ENCODE results near the gene ZFP91. TPM values are rescaled to one million over a fixed set of nuclear protein-coding genes. Genes with fewer than 3 reads are reported as not detected.

ZFP91 gene
- total RNA-seq, 1 donor from 2014 or later, result 59.2 TPM

DNA sequence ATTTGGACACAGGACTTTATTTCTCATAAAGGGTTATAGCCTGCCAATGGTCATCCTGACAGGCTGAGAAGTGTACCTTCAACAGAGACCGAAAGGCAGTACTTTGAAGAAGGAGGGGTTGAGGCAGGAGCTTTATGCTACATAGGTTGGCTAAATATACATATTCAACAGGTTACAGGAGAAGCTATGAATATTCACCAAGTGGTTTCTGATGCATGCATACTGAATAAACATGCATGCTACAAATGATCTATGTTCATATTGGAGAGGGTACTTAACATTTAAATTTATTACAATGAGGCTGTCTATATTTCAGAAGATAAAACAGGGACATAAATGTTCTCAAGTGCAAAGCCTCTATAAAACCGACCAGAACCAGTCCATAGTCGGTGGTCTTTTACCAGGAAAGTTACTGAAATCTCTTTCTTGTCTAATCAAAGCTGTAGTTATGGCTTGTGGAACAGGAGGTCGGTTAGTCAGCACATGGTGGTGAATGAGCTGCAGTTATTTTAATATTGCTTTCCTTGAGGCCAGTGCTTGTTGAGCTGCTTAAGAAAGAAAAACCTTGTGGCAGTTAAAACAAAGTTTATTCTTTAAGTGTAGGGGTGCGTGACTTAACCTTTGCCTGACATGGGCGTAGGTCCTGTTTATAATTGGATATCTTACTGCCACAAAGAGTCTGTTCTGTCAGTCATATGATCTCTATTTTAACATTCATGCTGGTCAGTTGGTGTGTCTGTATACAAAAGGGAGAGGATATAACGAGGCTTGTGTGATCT lies 63.1 kb downstream of the ZFP91 start:
- Mint-ChIP-seq H3K36me3 (ENCODE audit: low read depth) (no peaks in the 10 kb centered on the region), H3K27me3 (ENCODE audit: insufficient read depth) (peaks cover 8% of the 10 kb centered on the region), H3K4me3 (no peak overlapping the region), H3K27ac (no peak overlapping the region), H3K9me3 (peaks cover 7% of the 10 kb centered on the region), H3K4me1 (ENCODE audit: low read depth) (peaks cover 21% of the 10 kb centered on the region)
- intact Hi-C loops (cut with micrococcal nuclease), result no loop called here
- DNase-seq (ENCODE audit: low spot score), result no peak

DNA sequence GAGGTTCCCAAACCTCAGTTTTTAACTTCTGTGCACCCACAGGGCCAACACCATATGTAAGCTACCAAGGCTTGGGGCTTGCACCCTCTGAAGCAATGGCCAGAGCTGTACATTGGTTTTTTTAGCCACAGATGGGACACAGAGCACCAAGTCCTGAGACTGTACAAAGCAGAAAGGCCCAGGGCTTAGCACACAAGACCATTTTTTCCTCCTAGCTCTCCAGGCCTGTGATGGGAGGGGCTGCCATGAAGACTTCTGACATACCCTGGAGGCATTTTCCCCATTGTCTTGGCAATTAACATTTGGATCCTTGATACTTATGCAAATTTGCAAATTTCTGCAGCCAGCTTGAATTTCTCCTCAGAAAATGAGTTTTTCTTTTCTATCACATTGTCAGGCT lies 67.0 kb downstream of the ZFP91 start:
- intact Hi-C loops (cut with micrococcal nuclease), result no loop called here
- no peaks in the 10 kb centered on the region for H3K36me3 Mint-ChIP-seq (ENCODE audit: low read depth)
- no peak for DNase-seq (ENCODE audit: low spot score)
- H3K27ac Mint-ChIP-seq, result no peak overlapping the region
- H3K9me3 Mint-ChIP-seq, result peaks cover 7% of the 10 kb centered on the region
- H3K4me3 Mint-ChIP-seq, result no peak overlapping the region
- peaks cover 9% of the 10 kb centered on the region for H3K27me3 Mint-ChIP-seq (ENCODE audit: insufficient read depth)
- H3K4me1 Mint-ChIP-seq (ENCODE audit: low read depth), result peaks cover 13% of the 10 kb centered on the region

DNA sequence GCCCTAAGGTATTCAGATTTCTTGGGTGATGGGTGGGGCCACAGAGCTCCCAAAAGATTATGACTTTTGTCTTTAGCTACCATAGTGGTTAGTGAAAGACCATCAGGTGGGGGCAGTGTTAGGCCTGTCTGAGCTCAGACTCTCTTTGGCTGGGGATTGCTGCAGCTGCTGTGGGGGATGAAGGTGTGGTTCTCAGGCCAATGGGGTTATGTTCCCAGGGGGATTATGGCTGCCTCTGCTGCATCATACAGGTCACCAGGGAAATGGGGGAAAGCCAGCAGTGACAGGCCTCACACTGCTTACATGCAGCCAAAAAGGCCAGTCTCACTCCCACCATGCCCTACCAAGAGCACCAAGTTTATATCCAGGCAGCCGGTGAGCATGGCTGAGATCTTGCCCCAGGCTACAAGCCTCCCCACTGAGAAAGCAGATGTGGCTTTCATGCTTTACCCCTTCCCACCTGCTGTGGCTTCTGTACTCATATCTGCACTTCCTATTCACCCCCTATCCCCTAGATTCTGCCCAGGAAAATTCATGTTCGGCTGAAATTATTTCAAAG lies 68.4 kb downstream of the ZFP91 start:
- Mint-ChIP-seq H3K9me3 (peaks cover 7% of the 10 kb centered on the region), H3K27ac (no peak overlapping the region), H3K36me3 (ENCODE audit: low read depth) (no peaks in the 10 kb centered on the region), H3K4me1 (ENCODE audit: low read depth) (peaks cover 6% of the 10 kb centered on the region), H3K4me3 (no peak overlapping the region), H3K27me3 (ENCODE audit: insufficient read depth) (peaks cover 13% of the 10 kb centered on the region)
- intact Hi-C loops (cut with micrococcal nuclease), result no loop called here
- no peak for DNase-seq (ENCODE audit: low spot score)

DNA sequence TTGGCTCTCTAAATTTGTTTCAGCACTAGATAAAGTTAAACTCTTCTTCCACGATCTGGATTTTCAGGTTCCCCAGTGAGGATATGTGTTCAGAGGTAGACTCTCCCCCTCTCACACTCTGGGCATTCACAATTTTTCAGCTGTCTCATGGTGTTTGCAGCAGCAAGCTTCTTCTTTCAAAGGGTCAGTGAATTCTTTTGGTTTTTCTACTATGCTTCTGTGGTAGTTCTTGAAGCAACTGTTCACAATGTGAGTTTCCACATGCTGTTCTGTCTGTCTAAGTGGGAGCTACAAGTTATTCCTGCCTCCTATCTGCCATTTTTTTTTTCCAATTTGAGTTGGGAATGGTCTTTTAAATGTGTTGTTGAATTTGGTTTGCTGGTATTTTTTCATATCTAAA lies 69.0 kb downstream of the ZFP91 start:
- no peak for DNase-seq (ENCODE audit: low spot score)
- peaks cover 7% of the 10 kb centered on the region for H3K9me3 Mint-ChIP-seq
- H3K27me3 Mint-ChIP-seq (ENCODE audit: insufficient read depth), result peaks cover 9% of the 10 kb centered on the region
- H3K27ac Mint-ChIP-seq, result no peak overlapping the region
- no peaks in the 10 kb centered on the region for H3K36me3 Mint-ChIP-seq (ENCODE audit: low read depth)
- intact Hi-C loops (cut with micrococcal nuclease), result no loop called here
- H3K4me3 Mint-ChIP-seq, result no peak overlapping the region
- H3K4me1 Mint-ChIP-seq (ENCODE audit: low read depth), result peaks cover 6% of the 10 kb centered on the region

DNA sequence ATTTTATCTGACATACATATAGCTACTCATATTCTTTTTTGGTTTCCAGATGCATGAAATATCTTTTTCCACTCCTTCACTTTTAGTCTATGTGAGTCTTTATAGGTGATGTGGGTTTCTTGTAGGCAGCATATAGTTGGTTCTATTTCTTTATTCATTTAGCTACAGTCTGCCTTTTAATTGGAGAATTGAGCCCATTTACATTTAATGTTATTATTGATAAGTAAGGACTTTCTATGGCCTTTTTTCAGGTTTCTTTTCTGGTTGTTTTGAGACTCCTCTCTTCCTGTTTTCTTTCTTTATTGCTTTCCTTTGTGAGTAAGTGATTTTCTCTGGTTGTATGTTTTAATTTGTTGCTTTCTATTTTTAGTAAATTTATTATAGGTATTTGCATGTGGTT lies 70.8 kb downstream of the ZFP91 start:
- Mint-ChIP-seq H3K27ac (no peak overlapping the region), H3K4me3 (no peak overlapping the region), H3K9me3 (peaks cover 7% of the 10 kb centered on the region), H3K4me1 (ENCODE audit: low read depth) (peaks cover 13% of the 10 kb centered on the region), H3K36me3 (ENCODE audit: low read depth) (no peaks in the 10 kb centered on the region), H3K27me3 (ENCODE audit: insufficient read depth) (peaks cover 5% of the 10 kb centered on the region)
- intact Hi-C loops (cut with micrococcal nuclease), result no loop called here
- no peak for DNase-seq (ENCODE audit: low spot score)

DNA sequence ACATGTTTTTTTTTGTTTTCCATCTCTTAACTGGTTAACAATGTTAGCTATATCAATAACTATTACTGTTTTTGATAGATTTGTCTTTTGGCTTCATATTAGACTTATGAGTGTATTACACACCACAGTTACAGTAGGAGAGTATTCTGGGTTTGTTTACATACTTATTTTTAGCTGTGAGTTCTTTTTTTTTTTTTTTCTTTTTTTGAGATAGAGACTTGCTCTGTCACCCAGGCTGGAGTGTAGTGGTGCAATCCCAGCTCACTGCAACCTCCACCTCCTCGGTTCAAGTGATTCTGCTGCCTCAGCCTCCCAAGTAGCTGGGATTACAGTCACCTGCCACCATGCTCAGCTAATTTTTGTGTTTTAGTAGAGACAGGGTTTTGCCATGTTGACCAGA lies 71.6 kb downstream of the ZFP91 start:
- H3K4me1 Mint-ChIP-seq (ENCODE audit: low read depth), result peaks cover 19% of the 10 kb centered on the region
- no peak for DNase-seq (ENCODE audit: low spot score)
- H3K27ac Mint-ChIP-seq, result no peak overlapping the region
- H3K36me3 Mint-ChIP-seq (ENCODE audit: low read depth), result no peaks in the 10 kb centered on the region
- H3K27me3 Mint-ChIP-seq (ENCODE audit: insufficient read depth), result peaks cover 5% of the 10 kb centered on the region
- intact Hi-C loops (cut with micrococcal nuclease), result no loop called here
- H3K9me3 Mint-ChIP-seq, result peaks cover 7% of the 10 kb centered on the region
- H3K4me3 Mint-ChIP-seq, result no peak overlapping the region

DNA sequence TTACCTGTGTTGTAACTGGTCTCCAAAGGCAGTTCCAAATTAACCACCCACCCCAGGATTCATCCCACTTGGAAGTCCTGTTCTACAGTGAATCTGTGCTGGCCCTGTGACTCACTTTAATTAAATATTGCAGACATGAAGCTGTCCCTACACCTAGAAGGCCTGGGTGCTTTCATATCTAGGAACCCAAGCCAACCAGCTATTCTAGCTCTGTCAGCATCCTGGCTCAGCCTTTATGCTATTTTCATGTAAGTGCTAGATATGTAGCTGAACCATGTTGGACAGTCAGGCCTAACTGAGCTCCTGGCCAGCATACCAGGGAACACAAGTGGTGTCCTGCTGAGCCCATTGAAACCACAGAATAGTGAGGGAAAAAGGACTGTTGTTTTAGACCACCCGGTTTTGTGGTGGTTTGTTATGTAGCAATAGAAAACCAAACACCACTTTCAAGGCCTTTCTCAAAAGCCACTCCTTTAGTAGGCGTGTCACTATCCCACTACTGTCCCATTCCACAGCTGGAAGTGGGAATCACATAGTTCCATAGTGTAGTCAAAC lies 73.9 kb downstream of the ZFP91 start:
- intact Hi-C loops (cut with micrococcal nuclease), result no loop called here
- H3K36me3 Mint-ChIP-seq (ENCODE audit: low read depth), result no peaks in the 10 kb centered on the region
- H3K4me3 Mint-ChIP-seq, result no peak overlapping the region

DNA sequence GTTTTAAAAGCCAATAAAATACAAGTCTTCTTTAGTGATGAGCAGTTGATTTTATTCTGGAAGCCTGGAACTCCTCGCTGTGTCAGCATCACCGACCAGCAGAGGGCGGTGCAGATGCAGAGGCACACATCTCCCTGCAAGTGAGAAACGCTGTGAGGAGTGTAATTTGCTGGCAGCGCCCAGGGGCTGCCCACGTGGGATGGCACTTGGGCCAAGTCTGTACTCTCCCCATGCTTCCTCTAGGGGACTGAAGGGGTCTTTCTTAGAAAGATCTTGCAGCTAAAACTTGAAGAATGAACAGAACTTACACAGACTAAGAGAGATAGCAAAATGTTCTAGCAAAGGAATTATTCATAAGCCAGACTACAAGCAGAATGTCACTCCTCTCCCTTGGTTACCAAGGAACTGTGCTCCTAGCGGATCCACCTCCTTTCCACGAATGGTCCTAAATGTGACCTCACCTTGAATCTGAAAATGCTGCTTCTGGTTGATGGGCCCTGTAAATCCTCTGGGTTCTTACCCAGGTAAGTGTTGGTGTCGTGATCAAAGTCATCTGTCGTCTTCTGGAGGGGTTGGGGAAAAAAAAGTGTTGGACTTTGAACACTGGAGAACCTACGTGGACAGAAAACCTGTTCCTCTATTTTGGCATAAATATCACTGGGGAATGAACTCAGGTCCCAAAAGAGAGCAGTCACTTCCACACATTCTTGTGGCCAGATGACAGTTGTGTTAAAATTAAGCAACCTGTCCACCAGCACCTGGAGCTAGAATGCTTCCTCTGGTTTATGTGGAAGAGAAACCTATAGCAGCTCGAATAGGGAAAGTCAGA lies 75.4 kb downstream of the ZFP91 start:
- Mint-ChIP-seq H3K4me1 (ENCODE audit: low read depth) (peaks cover 14% of the 10 kb centered on the region), H3K36me3 (ENCODE audit: low read depth) (no peaks in the 10 kb centered on the region), H3K4me3 (no peak overlapping the region), H3K27ac (no peak overlapping the region), H3K27me3 (ENCODE audit: insufficient read depth) (peaks cover 5% of the 10 kb centered on the region), H3K9me3 (no peaks in the 10 kb centered on the region)
- intact Hi-C loops (cut with micrococcal nuclease), result loop anchor here (1.0 to 2.0 kb wide), 6 partner anchors 21 to 504 kb away; no protein-coding TSS in a partner anchor
- peak; percentile 53 for DNase-seq (ENCODE audit: low spot score)

More for the DNA sequence above, 73.9 kb downstream of the ZFP91 start:
- H3K9me3 Mint-ChIP-seq, result no peaks in the 10 kb centered on the region
- peaks cover 16% of the 10 kb centered on the region for H3K4me1 Mint-ChIP-seq (ENCODE audit: low read depth)
- H3K27ac Mint-ChIP-seq, result no peak overlapping the region
- DNase-seq (ENCODE audit: low spot score), result no peak
- H3K27me3 Mint-ChIP-seq (ENCODE audit: insufficient read depth), result peaks cover 5% of the 10 kb centered on the region

DNA sequence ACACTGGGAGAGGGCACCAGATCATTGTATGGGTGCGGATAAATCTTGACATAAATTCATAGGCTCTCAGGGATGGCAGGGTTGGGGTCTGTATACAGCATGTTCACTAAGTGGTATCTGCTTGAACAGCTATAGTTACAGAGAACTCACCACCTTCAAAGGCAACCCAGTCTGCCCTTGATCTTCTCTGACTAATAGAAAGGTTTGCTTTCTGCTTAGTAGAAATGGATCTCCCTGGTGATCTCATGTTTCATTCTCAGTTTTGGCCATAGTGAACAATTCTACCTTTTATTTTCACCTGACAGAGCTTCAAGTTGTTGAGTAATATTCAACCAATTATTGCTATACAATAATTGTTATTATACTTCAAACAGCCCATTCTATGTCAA lies 76.0 kb downstream of the ZFP91 start:
- H3K36me3 Mint-ChIP-seq (ENCODE audit: low read depth), result no peaks in the 10 kb centered on the region
- H3K4me1 Mint-ChIP-seq (ENCODE audit: low read depth), result peaks cover 14% of the 10 kb centered on the region
- H3K4me3 Mint-ChIP-seq, result no peak overlapping the region
- DNase-seq (ENCODE audit: low spot score), result no peak
- H3K27me3 Mint-ChIP-seq (ENCODE audit: insufficient read depth), result peaks cover 5% of the 10 kb centered on the region
- H3K27ac Mint-ChIP-seq, result no peak overlapping the region
- intact Hi-C loops (cut with micrococcal nuclease), result loop anchor here (1.0 to 2.0 kb wide), 6 partner anchors 20 to 503 kb away; no protein-coding TSS in a partner anchor
- no peaks in the 10 kb centered on the region for H3K9me3 Mint-ChIP-seq

DNA sequence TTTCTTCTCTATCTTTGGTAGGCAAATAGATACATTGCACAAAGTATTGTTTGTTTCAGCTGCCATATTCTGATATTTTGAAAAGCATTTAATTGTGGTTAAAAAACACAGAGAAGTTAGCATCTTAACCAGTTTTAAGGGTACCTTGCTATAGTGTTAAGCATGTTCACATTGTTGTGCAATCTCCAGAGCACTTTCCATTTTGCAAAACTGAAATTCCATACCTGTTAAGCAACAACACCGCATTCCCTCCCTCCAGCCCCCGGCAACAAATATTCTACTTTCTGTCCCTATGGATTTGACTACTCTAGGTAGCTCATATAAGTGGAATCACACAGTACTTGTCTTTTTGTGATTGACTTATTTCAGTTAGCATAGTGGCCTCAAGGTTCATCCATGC lies 77.5 kb downstream of the ZFP91 start:
- Mint-ChIP-seq H3K4me1 (ENCODE audit: low read depth) (peaks cover 14% of the 10 kb centered on the region), H3K36me3 (ENCODE audit: low read depth) (no peaks in the 10 kb centered on the region), H3K9me3 (no peaks in the 10 kb centered on the region), H3K27ac (no peak overlapping the region), H3K4me3 (no peak overlapping the region), H3K27me3 (ENCODE audit: insufficient read depth) (peaks cover 2% of the 10 kb centered on the region)
- no peak for DNase-seq (ENCODE audit: low spot score)
- intact Hi-C loops (cut with micrococcal nuclease), result no loop called here

DNA sequence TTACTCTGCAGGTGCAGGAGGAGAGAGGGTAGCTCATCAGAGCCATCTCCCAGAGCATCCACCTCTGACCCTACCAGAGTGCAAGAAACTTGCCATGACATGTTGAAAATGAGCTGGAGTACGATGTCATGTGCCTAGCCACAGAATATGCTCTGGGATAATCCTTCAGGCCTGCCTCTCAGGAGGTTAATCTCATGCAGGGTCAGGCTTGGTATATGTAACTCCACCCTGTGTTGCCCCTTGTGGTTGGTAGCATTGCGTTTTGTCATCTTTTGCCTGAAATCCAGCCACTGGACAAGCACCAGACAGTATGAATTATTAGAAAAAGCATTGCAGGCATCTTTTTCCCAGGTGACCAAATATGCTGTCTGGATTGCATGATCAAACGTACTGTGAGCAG lies 79.8 kb downstream of the ZFP91 start:
- intact Hi-C loops (cut with micrococcal nuclease), result no loop called here
- DNase-seq (ENCODE audit: low spot score), result no peak
- Mint-ChIP-seq H3K9me3 (no peaks in the 10 kb centered on the region), H3K4me3 (no peak overlapping the region), H3K36me3 (ENCODE audit: low read depth) (no peaks in the 10 kb centered on the region), H3K4me1 (ENCODE audit: low read depth) (peaks cover 14% of the 10 kb centered on the region), H3K27ac (no peak overlapping the region), H3K27me3 (ENCODE audit: insufficient read depth) (peaks cover 2% of the 10 kb centered on the region)

DNA sequence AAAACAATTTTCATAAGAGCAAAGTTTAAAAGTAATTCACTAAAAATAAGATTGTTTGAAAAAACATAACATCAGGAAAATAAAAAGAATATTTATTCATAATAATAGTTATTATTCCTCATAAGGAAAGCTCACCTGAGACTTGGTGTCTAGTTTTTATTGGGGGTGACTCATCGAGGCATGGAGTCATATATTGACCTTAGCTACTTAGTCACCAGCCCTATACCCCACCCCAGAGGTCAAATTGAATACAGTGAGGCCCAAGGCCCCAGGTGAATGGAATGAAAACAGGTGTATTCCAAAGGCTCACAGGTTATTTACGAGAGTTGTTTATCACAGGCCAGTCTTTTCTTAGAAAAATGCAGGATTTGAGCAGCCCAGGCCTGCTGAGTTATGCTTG lies 80.5 kb downstream of the ZFP91 start:
- Mint-ChIP-seq H3K9me3 (no peaks in the 10 kb centered on the region), H3K27ac (no peak overlapping the region), H3K4me1 (ENCODE audit: low read depth) (peaks cover 9% of the 10 kb centered on the region), H3K27me3 (ENCODE audit: insufficient read depth) (peaks cover 2% of the 10 kb centered on the region), H3K36me3 (ENCODE audit: low read depth) (no peaks in the 10 kb centered on the region), H3K4me3 (no peak overlapping the region)
- intact Hi-C loops (cut with micrococcal nuclease), result no loop called here
- no peak for DNase-seq (ENCODE audit: low spot score)
